ENCODE measurements around the gene KIF22. TPM values are rescaled to one million over a fixed set of nuclear protein-coding genes. Genes with fewer than 3 reads are reported as not detected.
"Not testable (repeated sequence)": the region's sequence is repeated elsewhere in the genome, so short reads cannot be mapped to it uniquely, and the experiment has no call there.

The KIF22 gene
- polyA plus RNA-seq, 1 of the 3 experiments (the other 2 are of a cell fraction), result 64.1 TPM

GRCh38 chr16:29783094-29783953 is 7.2 kb upstream of the KIF22 start:
- H3K79me2 ChIP-seq (ENCODE audit: insufficient read depth); H3K9ac ChIP-seq; H4K20me1 ChIP-seq (ENCODE audit: insufficient read depth); H3K27ac ChIP-seq (ENCODE audit: low read depth in 2 of 2, low read length in 1 of 2); H3K4me2 ChIP-seq; CTCF ChIA-PET; H2AFZ ChIP-seq (ENCODE audit: low read depth); H3K9me3 ChIP-seq; H3K27me3 ChIP-seq (ENCODE audit: insufficient read depth); DNase-seq; H3K4me3 ChIP-seq (ENCODE audit: low read depth in 2 of 2, low read length in 1 of 2); H3K4me1 ChIP-seq (ENCODE audit: control insufficient read depth in 1 of 2, insufficient read depth in 2 of 2, low read depth in 1 of 2, low read length in 1 of 2); H3K36me3 ChIP-seq (replicated peaks in 1 of 2; ENCODE audit: control insufficient read depth in 1 of 2, insufficient read depth in 2 of 2, low read length in 1 of 2); H3K9me2 ChIP-seq; H3F3A ChIP-seq (replicated peaks; ENCODE audit: insufficient read depth): not testable (repeated sequence)
- POLR2A ChIA-PET, result interaction anchor here (0.7 kb wide), 1 partner anchor 23 kb away, joined by 3 read pairs; the partner anchor contains the start of gene MAZ
- WGBS (ENCODE audit: low lambda C conversion rate), result 58% methylated on average over 13 of the region's 13 CpGs

DNA sequence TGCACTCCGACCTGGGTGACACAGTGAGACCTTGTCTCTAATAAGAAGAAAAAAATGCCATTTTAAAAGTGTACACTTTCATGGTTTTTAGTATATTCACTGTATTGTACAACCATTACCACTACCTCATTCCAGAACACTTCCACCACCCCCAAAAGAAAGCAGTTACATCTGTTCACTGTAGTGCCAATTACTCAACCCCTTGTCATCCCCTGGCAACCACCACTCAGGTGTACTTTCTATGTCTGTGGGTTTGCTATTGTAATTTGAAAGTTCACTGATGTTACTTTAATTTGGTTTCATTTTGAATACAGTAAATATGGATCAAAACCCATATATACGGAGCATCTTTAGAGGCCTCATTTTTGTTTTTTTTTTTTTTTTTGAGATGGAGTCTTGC is 6.4 kb upstream of the KIF22 start:
- TF ChIP-seq RCOR1 (IDR thresholded peaks at IDR 0.05; ENCODE audit: low read length) (no peak), FOSL2 (IDR thresholded peaks at IDR 0.05; ENCODE audit: borderline replicate concordance, low read depth) (no peak), MXI1 (IDR thresholded peaks at IDR 0.05; ENCODE audit: low read depth, low read length) (no peak), SIN3A (IDR thresholded peaks at IDR 0.05; ENCODE audit: borderline replicate concordance, low read depth, low read length) (no peak), CHD2 (IDR thresholded peaks at IDR 0.05; ENCODE audit: low read length, partially characterized antibody) (no peak), RXRA (IDR thresholded peaks at IDR 0.05; ENCODE audit: borderline replicate concordance, low read depth) (no peak), EZH2phosphoT487 (IDR thresholded peaks at IDR 0.05; ENCODE audit: borderline replicate concordance, low read depth) (no peak), RAD21 (IDR thresholded peaks at IDR 0.05; ENCODE audit: low read length) (no peak), NRF1 (IDR thresholded peaks at IDR 0.05; ENCODE audit: low read depth, low read length) (no peak), RFX5 (IDR thresholded peaks at IDR 0.05; ENCODE audit: low read length) (no peak), JUND (IDR thresholded peaks at IDR 0.05) (no peak), EP300 (IDR thresholded peaks at IDR 0.05; ENCODE audit: borderline replicate concordance in 1 of 2, low read depth in 1 of 2, low read length in 1 of 2) (no peak), POLR2AphosphoS5 (IDR thresholded peaks at IDR 0.05; ENCODE audit: low read depth, low read length) (no peak)
- TF ChIP-seq, protein P1, sequence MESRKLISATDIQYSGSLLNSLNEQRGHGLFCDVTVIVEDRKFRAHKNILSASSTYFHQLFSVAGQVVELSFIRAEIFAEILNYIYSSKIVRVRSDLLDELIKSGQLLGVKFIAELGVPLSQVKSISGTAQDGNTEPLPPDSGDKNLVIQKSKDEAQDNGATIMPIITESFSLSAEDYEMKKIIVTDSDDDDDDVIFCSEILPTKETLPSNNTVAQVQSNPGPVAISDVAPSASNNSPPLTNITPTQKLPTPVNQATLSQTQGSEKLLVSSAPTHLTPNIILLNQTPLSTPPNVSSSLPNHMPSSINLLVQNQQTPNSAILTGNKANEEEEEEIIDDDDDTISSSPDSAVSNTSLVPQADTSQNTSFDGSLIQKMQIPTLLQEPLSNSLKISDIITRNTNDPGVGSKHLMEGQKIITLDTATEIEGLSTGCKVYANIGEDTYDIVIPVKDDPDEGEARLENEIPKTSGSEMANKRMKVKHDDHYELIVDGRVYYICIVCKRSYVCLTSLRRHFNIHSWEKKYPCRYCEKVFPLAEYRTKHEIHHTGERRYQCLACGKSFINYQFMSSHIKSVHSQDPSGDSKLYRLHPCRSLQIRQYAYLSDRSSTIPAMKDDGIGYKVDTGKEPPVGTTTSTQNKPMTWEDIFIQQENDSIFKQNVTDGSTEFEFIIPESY (IDR thresholded peaks at IDR 0.05; ENCODE audit: borderline replicate concordance, low read depth), result no peak
- TF ChIP-seq, protein P2, sequence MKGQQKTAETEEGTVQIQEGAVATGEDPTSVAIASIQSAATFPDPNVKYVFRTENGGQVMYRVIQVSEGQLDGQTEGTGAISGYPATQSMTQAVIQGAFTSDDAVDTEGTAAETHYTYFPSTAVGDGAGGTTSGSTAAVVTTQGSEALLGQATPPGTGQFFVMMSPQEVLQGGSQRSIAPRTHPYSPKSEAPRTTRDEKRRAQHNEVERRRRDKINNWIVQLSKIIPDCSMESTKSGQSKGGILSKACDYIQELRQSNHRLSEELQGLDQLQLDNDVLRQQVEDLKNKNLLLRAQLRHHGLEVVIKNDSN (IDR thresholded peaks at IDR 0.05; ENCODE audit: borderline replicate concordance, low read depth), result no peak
- H3K27me3 ChIP-seq (ENCODE audit: insufficient read depth), result no peaks in the 10 kb centered on the region; the same call in 1 of the 2 replicates
- H3K79me2 ChIP-seq (ENCODE audit: insufficient read depth), result no peaks in the 10 kb centered on the region
- H3K27ac ChIP-seq (ENCODE audit: low read depth in 2 of 2, low read length in 1 of 2), result no peak overlapping the region
- no peaks in the 10 kb centered on the region for H3K9me2 ChIP-seq
- no peaks in the 10 kb centered on the region for H3F3A ChIP-seq (replicated peaks; ENCODE audit: insufficient read depth)
- H2AFZ ChIP-seq (ENCODE audit: low read depth), result no peak overlapping the region
- no peaks in the 10 kb centered on the region for H3K36me3 ChIP-seq (replicated peaks in 1 of 2; ENCODE audit: control insufficient read depth in 1 of 2, insufficient read depth in 2 of 2, low read length in 1 of 2)
- no peak overlapping the region for H3K4me2 ChIP-seq
- no peaks in the 10 kb centered on the region for H3K9me3 ChIP-seq
- CTCF ChIA-PET, result interaction anchor here (1.2 kb wide), 1 partner anchor 9 kb away, joined by 3 read pairs; no protein-coding TSS in a partner anchor
- 79% methylated on average over 2 of the region's 2 CpGs for WGBS (ENCODE audit: low lambda C conversion rate)
- no peak overlapping the region for H3K4me3 ChIP-seq (ENCODE audit: low read depth in 2 of 2, low read length in 1 of 2)
- no peak for DNase-seq
- POLR2A ChIA-PET, result no interaction called here
- H4K20me1 ChIP-seq (ENCODE audit: insufficient read depth), result no peaks in the 10 kb centered on the region
- H3K9ac ChIP-seq, result no peak overlapping the region
- H3K4me1 ChIP-seq (ENCODE audit: control insufficient read depth in 1 of 2, insufficient read depth in 2 of 2, low read depth in 1 of 2, low read length in 1 of 2), result no peaks in the 10 kb centered on the region

Data from SK-N-SH (cell line).